Progenitor cell of endocrine pancreas (in vitro differentiated cells): Measurements from ENCODE around the gene BAAT. TPM values are rescaled to one million over a fixed set of nuclear protein-coding genes. Genes with fewer than 3 reads are reported as not detected.

ENCODE experiments used
- DNase-seq: peaks from one replicate; pipeline ENCODE4 v3.0.0; 2021; ENCODE audit warnings: low spot score; ENCODE audit not compliant: unreplicated experiment
- H3K27ac Mint-ChIP-seq: 2 replicates; pipeline ENCODE4 v1.8.0; 2021; ENCODE audit warnings: mild to moderate bottlenecking, moderate library complexity, mixed read lengths
- H3K27me3 Mint-ChIP-seq: 2 replicates; pipeline ENCODE4 v1.8.0; 2021; ENCODE audit warnings: mixed read lengths
- H3K36me3 Mint-ChIP-seq: 2 replicates; pipeline ENCODE4 v1.8.0; 2022; ENCODE audit warnings: mixed read lengths; ENCODE audit not compliant: insufficient read depth
- H3K4me1 Mint-ChIP-seq: 2 replicates; pipeline ENCODE4 v1.8.0; 2021; ENCODE audit warnings: low read depth, mixed read lengths
- H3K4me3 Mint-ChIP-seq: 2 replicates; pipeline ENCODE4 v1.8.0; 2021; ENCODE audit warnings: low read depth, mild to moderate bottlenecking, moderate library complexity, mixed read lengths
- H3K9me3 Mint-ChIP-seq: 2 replicates; pipeline ENCODE4 v1.8.0; 2021; ENCODE audit warnings: low read depth, mixed read lengths
- CTCF ChIP-seq: fragments of 200-600 bp; sonication (generic); IDR thresholded peaks from one replicate; pipeline ENCODE4 v1.5.0; 2021; ENCODE audit warnings: antibody characterized with exemption, mild to moderate bottlenecking; ENCODE audit not compliant: unreplicated experiment
- total RNA-seq: library from RNA; stranded (reverse); gene quantifications from 2 replicates; pipeline ENCODE4 v1.2.1, GENCODE V29; 2021

The BAAT gene
- total RNA-seq, 1 donor from 2014 or later: not detected

DNA sequence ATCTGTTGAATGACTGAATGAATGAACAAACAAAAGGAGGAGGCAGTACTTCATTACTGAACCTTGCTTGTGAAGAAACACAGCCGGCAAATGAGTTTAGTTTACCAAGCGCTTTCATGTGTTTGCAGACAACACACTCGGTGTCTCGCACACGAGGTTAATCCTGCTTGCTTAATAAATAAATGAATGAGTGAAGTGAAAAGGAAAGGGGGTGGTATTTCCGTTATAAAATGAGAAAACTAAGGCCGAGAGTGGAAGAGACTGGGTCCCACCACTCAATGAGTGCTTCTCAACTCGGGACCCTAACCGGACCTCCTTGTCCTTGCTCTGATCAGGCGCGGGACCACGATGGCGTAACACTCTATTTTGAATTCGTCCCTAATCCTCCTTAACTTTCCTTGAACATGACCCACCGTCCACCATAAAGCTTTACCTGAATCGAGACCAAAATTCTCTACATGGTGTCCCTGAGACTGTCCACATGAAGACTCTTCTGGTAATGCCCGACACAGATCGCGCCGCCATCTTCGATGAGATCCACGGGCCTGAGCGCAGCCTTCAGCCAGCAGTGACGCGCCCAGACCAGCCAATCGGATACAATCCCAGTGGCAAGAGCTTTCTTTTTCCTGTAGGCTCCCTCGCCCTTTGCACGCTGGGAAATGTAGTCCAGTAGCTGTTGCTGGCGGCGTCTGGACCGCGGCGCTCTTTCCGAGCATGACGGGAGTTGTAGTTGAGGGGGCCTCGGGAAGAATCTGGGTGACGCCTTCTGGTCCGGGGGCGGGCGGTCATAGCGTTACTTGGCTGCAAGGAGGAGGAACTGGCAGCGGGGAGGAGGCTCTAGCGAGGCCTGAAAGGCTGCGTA, 13.5 kb upstream of the BAAT start, which contains the start of the genes MRPL50 and ZNF189:
MRPL50 (minus strand) TSS at position 551 of the 862 bp plus-strand sequence; CDS start at position 525, 26 bp downstream.
ZNF189 (plus strand) TSS at position 784 of the 862 bp plus-strand sequence. CDS start 306 bp downstream, outside the sequence.
- H3K27ac Mint-ChIP-seq: peak within 1 kb of the TSS; percentile 99
- peak within 1 kb of the TSS; percentile 98 for H3K4me3 Mint-ChIP-seq
- H3K9me3 Mint-ChIP-seq: peaks cover 45% of the 10 kb centered on the region
- DNase-seq: peak; percentile 89
- no peak for TF ChIP-seq CTCF
- no peaks in the 10 kb centered on the region for H3K27me3 Mint-ChIP-seq
- peaks cover 67% of the 10 kb centered on the region for H3K36me3 Mint-ChIP-seq
- H3K4me1 Mint-ChIP-seq: peaks cover 14% of the 10 kb centered on the region

- TF ChIP-seq CTCF: no peak
- Mint-ChIP-seq H3K9me3 (peaks cover 45% of the 10 kb centered on the region), H3K4me3 (peak overlapping the region; percentile 98), H3K36me3 (peaks cover 67% of the 10 kb centered on the region), H3K4me1 (peaks cover 14% of the 10 kb centered on the region), H3K27ac (peak overlapping the region; percentile 99), H3K27me3 (no peaks in the 10 kb centered on the region)
- DNase-seq: no peak
Measured at GRCh38 chr9:101397746-101398067, 12.9 kb upstream of the BAAT start.

- Mint-ChIP-seq H3K36me3 (peaks cover 67% of the 10 kb centered on the region), H3K9me3 (peaks cover 44% of the 10 kb centered on the region), H3K27me3 (no peaks in the 10 kb centered on the region), H3K4me1 (peaks cover 6% of the 10 kb centered on the region), H3K4me3 (no peak overlapping the region), H3K27ac (no peak overlapping the region)
- DNase-seq: no peak
- TF ChIP-seq CTCF: no peak
Measured at GRCh38 chr9:101394687-101395086, 9.9 kb upstream of the BAAT start.

- DNase-seq: no peak
- no peak overlapping the region for H3K27ac Mint-ChIP-seq
- H3K36me3 Mint-ChIP-seq: peaks cover 76% of the 10 kb centered on the region
- H3K9me3 Mint-ChIP-seq: peaks cover 44% of the 10 kb centered on the region
- H3K27me3 Mint-ChIP-seq: no peaks in the 10 kb centered on the region
- H3K4me1 Mint-ChIP-seq: peaks cover 5% of the 10 kb centered on the region
- no peak overlapping the region for H3K4me3 Mint-ChIP-seq
- TF ChIP-seq CTCF: no peak
Measured at GRCh38 chr9:101393135-101393534, 8.3 kb upstream of the BAAT start.

DNA sequence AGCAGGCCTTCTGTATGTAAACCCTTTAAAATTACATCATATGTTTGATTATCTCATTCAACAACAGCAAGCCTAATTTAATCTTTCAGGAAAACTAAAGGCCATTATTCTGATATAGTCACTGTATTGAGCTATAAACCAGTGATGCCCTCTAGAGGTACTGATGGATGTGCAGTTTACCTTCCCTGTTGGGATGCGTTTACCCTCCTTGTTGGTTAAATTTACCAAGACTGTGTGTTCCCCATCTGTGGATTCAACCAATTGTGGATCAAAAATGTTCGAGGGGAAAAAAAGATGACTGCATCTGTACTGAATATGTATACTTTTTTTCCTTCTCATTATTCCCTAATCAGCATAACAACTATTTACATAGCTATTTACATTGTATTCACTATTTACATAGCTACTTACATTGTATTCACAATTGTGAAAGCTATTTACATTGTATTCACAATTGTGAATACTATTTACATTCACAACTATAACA, 3.7 kb upstream of the BAAT start:
- Mint-ChIP-seq H3K27me3 (no peaks in the 10 kb centered on the region), H3K36me3 (peaks cover 64% of the 10 kb centered on the region), H3K4me1 (peaks cover 2% of the 10 kb centered on the region), H3K9me3 (peaks cover 37% of the 10 kb centered on the region), H3K4me3 (no peak overlapping the region), H3K27ac (peak overlapping the region; percentile 74)
- DNase-seq: no peak
- no peak for TF ChIP-seq CTCF
